HG03342 (cell line): ENCODE results near the gene IFI16.
"Not testable (repeated sequence)": the region's sequence is repeated elsewhere in the genome, so short reads cannot be mapped to it uniquely, and the experiment has no call there.

Experiments
- ATAC-seq: cut with Tn5 transposase; IDR thresholded peaks from one replicate; pipeline ENCODE4 v1.9.1; 2021; ENCODE audit warnings: mild to moderate bottlenecking, moderate library complexity; ENCODE audit not compliant: unreplicated experiment

The IFI16 gene

DNA sequence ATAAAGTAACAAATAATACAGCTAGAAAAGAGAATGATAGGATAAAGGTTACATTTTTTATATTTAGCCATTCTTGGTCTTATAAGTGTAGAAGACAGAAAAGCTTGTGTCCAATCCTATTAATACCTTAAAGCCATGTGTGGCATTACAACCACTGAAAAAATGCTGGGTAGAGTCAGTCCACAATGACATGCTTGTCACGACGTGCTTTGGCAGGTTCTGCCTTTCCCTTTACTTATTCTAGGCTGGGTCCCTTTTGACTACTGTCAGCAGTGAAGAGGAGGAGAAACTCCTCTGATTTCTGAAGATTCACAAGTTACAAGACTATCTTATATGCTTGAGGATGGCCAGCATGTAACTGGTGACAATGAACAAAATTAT lies 81.5 kb downstream of the IFI16 start:
- ATAC-seq, result no peak

DNA sequence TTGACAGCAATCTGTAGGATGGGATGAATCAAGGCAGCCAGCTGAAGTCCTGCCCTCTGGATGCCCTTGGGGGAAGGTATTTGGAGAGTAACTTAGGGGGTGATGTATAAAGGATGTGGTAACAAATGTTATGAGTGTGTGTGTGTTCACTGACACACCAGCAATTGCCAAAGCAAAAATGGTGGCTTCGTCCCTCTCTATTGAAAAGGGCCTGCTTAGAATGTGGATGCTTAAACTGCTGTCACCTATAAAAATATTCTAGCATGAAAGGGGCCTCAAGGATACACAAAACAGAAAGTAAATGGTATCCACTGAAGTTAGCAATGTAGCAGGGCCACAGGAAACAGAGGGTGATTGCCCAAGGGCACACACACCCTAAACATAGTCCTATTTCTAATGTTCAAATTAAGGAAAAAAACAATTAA lies 81.9 kb downstream of the IFI16 start:
- no peak for ATAC-seq

DNA sequence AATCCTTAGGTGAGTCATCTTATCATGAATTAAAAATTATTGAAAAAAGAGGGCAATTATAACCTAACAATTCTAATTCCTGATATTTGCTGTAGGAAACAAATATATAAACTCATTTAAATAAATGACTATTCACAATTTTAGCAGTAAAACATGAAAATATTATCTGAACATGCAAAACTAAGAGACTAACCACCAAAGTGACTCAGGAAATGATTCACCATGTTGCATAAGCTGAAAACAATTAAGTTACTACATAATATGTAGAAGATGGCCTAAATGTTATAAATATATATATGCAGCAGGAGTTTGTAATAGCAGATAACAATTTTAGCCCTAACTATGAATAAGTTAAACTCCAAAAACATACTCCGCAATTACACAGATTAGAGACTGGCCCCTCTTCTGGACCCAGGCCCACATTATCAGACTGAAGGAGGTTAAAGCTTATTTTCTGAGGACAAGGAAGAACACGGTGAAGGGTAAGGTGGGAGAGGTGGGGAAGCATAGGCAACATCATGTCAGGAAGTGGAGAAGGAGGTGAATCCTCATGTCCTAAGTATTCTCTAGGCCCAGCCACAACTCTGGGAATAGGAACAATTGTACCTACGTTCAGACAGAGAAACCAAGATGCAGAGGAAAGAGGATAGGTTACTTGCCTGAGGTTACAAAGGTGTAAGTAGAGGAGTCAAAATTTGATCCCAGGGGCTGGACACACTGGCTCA lies 82.5 kb downstream of the IFI16 start:
- no peak for ATAC-seq

DNA sequence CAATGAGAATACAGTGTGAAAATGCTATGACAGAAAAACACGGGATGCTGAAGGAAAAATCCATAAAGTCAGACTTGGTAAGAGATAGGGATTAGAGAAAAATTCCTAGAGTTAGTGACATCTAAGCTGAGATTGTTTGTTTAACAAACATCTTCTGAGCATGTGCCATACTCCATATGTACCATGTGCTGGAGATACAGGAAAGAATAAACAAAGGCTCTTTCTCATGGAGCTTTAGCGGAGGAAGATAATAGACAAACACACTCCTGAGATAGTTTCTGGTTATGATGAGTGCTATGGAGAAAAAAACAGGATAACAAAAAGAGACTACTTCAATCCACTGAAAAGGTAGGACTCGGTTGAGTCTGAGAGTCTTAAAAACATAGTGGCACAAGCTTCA lies 88.9 kb downstream of the IFI16 start:
- no peak for ATAC-seq

DNA sequence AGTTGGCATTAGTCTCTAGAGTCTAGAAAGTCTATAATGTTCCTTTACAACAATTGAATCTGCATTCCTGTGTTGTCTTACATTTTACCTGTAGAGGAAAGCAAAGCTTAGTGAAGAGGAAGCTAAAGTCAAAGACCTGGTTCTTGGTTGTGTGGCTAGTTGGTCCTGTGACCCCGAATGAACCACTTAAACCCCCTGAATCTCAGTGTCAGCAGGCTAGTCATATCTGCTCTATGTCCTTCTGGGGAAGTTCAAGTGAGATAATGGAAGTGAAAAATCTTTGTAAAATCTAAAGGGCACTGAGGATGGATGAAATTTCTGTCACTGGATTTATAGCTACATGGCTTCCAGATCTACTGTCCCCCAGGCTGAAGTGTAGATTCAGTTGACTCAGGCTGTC lies 90.9 kb downstream of the IFI16 start:
- no peak for ATAC-seq

DNA sequence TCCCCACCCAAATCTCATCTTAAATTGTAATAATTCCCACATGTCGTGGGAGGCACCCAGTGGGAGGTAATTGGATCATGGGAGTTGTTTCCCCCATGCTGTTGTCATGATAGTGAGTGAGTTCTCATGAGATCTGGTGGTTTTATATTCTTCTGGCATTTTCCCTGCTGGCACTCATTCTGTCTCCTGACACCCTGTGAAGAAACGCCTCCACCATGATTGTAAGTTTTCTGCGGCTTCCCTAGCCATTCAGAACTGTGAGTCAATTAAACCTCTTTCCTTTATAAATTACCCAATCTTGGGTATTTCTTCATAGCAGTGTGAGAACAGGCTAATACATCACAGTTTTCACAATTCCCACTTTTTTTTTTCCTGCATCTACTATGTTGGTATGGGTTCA lies 93.3 kb downstream of the IFI16 start:
- ATAC-seq, result not testable (repeated sequence)
